HG03025 (cell line): ENCODE measurements around the gene PRKAG1.

Experiments used
- ATAC-seq: cut with Tn5 transposase; IDR thresholded peaks from one replicate; pipeline ENCODE4 v1.9.1; 2021; ENCODE audit warnings: mild to moderate bottlenecking, moderate library complexity; ENCODE audit not compliant: unreplicated experiment, low FRiP score

Gene PRKAG1

DNA sequence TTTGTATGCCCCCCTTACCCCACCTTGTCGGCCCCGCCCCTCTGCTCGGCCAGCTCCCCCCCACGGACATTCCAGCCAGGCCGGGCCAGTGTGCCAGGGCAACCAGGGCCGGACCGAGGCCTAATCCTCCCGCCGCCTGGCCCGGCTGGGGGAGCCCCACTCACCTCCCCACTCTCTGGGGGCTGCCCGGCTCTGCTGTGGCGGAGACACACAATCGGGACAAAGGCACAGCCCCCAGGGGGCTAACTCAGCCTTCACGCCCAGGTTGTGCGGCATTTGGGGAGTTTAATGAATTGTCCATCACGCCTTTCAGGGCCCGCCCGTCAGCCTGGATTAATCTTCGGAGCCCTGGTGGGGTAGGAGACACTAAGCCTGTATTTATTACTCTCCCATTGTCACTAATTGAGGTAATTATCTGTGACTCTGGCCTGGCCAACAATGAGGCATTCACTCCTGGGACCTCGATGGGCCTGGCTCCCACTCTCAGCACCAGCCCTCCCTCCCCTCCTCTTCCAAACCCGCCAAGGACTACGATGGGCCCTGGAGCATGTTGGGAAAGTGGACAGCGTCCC, 31.8 kb downstream of the PRKAG1 start:
- no peak for ATAC-seq

DNA sequence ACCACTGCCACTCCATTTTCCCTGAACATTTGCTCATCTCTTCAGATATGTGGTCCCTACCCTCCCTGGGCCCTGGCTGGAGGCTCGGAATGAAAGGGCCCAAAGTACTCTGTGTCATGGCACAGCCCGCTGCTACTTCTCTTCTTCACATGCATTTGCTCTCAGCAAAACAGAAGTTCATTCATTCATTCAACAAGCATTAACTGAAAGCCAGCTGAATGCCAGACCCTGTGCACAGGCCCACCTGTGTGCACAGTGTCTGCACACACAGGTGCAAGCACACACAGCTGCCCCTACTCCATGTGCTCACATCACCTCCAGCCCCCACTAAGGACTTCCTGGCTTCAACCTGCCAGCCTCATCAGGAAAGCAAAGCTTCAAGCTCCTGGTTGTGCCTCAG, 32.7 kb downstream of the PRKAG1 start:
- ATAC-seq: no peak

DNA sequence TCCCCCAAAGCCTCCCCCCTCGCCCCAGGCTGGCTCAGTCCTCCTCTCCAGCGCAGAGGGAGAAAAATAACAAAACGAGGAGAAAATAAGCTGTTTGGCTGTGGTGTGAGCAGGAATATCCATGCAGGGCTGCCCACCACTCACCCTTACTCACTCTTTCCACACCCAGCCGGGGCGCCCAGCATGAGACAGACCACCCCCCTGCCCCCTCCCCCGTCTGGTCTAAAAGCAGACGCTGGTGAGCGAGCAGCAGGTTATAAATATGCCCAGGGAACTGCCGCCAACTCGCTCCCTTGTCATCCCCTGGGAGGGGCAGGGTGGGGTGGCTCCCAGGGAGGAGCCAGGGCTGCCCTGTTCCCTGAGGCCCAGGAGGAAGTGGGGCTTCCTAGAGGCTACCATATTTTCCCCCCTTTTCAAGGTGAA, 33.1 kb downstream of the PRKAG1 start:
- no peak for ATAC-seq

DNA sequence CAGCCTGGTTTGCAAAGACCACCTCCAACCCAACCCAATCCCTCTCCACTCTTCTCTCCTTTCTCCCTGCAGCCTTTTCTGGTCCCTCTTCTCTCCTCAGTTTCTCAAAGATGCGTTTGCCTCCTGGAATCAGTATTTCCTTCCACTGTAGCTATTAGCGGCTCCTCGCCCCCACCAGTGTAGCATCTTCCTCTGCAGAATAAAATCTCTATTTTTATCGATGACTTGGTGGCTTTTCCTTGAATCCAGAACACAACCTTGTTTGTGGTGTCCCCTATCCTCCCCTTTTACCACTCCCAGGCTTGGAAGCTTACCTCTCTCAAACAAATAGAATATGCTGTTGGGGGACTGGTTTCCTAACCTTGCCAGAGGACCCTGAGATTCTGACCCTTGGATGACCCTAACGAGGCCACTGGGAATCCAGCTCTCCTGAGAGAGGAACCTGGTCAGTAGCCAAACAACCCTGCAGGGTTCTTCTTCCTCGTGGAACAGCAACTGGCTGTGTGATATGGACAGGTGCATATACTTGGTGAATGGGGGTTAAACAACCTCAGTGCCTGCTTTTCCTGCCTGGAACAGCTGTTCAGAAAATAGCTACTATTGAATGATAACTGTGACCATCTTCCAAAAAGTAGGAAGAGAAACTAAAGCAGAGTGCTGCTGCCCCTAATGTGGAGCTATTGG, 36.0 kb downstream of the PRKAG1 start:
- ATAC-seq: no peak

- no peak for ATAC-seq
Measured at GRCh38 chr12:48981757-48982157, 36.8 kb downstream of the PRKAG1 start.

- ATAC-seq: no peak
Measured at GRCh38 chr12:48980953-48981756, 37.4 kb downstream of the PRKAG1 start.

- ATAC-seq: no peak
Measured at GRCh38 chr12:48980389-48980952, 38.1 kb downstream of the PRKAG1 start.

DNA sequence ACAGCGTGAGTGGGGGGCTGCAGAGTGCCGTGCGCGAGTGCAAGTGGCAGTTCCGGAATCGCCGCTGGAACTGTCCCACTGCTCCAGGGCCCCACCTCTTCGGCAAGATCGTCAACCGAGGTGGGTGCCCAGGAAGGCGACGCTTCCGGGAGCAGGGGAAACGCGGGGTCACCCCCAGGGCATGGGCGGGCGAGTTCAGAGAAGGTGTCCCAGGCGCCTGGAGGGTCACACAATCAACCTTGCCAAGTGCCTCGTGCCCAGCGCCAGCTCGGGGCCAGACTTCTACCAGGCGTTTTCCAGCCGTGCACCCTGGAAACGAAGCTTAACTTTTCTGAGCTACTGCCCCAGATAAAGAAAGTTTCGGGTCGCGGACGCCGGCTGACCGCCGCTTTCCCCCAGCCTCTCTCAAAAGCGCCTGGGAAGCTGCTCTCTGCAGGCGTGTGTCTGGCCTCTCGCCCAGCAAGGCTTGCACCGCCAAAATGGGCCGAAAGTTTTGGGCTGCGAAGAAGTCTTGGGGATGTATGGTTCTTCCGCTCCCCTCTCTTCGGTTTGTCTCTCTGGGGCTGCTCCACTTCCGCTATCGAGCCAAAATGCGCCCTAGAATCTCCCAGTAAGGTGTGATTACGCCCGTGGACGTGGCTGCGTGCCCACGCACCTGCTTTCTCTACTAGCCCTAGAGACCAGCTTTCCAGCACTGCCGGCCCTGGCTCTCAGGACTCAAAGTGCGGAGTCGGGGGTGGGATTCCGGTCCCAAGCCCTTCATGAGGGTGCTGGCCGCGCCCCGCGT, 38.8 kb downstream of the PRKAG1 start:
- no peak for ATAC-seq

DNA sequence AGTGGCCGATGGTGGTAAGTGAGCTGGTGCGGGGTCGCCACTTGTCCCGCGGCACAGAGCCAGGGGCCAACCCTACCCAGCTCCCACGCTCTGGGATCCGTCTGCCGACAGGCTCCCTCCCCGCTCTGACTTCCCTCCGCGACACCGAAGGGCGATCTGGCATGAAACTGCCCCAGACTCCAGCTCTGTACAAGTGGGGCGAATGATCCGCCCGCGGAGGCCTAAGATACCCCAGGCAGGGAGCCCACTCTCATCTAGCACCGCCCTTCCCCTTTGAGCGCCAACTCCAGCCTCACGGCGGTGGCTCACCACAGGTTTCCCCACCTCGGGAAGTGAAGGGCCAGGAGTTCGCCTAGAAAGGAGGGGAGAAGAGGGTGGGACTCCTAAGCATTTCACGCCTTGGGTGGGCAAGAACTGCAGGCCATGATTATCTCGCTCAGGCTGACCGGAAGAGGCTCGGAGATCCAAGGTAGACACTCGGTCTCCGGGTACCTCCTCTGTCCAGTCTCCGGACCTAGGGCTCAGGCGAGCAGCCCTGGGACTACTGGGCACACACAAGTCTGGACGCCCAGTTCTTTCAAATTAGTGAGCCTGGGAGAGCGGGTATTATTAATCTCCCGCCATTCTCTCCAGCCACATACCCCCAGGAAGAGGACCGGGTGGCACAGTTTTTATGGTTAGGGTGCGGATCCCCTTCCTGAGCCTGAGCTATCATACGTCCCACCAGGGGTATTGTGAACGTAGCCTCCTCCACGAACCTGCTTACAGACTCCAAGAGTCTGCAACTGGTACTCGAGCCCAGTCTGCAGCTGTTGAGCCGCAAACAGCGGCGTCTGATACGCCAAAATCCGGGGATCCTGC, 39.6 kb downstream of the PRKAG1 start:
- ATAC-seq: no peak

GRCh38 chr12:48978291-48978740, 40.3 kb downstream of the PRKAG1 start, which contains the start of gene WNT1:
Gene WNT1 (plus strand): TSS chr12:48978322. CDS start chr12:48978651, 329 bp downstream.
- no peak for ATAC-seq

DNA sequence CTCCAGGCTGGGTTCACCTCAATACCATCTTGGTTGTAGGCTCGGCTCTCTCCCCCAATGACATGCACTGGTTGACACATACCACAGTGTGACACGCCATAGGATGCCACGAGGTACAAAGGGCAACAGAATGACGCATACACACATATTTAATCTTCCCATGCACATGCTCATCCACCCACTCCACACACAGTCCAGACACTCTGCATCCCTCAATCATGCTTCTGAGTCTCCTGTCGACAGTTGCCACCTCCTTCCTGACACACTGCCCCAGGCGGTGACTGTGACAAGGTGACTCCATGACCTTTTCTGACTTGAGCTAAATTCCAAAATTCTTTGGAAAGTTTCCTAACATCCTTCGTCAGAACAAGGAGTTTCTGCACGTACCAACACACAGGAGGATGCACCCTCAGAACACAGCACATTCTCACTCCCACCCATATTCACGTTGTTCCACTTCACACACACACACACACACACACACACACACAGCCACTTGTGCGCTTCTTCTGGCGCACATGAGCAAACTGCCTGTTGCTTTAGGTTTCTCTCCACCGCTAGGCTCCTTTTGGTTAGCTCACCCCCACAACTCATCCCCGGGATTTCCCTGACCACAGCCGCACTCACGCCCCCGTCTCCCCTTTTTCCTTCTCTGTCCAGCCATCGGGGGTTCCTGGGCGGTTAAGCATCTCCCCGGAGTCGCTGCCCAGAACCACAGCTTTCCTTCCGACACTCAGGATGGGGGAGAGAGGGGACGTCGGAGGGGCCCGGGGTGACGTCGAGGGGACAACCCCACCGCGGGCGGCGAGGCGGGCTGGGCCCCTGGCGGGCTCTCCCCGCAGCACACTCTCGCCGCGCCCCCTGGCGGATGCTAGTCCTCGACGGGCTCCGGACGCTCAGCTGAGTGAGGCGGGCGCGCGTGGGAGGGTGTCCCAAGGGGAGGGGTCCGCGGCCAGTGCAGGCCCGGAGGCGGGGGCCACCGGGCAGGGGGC, 41.0 kb downstream of the PRKAG1 start:
- ATAC-seq: no peak

- ATAC-seq: no peak
Measured at GRCh38 chr12:48973941-48974673, 44.5 kb downstream of the PRKAG1 start.

DNA sequence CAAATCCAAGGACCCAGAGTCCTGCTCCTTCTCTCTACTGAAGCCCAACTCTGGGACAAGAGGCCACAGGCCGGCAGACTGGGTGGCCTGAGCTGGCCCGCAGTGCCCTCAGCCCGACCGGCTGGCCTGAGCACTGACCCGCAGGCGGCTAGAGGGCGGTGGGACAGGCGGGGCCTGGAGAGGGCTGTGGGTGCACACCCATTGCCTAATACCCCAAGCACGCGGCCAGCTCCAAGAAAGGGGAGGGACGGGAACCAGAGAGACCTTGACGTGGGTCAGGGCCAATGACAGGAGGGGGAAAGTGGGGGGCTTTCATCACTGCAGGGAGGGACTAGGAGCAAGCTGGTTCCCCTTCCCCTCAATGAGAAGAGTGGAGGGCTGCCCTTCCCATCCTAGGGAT, 45.0 kb downstream of the PRKAG1 start:
- no peak for ATAC-seq

- no peak for ATAC-seq
Measured at GRCh38 chr12:48972952-48973483, 45.6 kb downstream of the PRKAG1 start.

- no peak for ATAC-seq
Measured at GRCh38 chr12:48972213-48972951, 46.2 kb downstream of the PRKAG1 start.

DNA sequence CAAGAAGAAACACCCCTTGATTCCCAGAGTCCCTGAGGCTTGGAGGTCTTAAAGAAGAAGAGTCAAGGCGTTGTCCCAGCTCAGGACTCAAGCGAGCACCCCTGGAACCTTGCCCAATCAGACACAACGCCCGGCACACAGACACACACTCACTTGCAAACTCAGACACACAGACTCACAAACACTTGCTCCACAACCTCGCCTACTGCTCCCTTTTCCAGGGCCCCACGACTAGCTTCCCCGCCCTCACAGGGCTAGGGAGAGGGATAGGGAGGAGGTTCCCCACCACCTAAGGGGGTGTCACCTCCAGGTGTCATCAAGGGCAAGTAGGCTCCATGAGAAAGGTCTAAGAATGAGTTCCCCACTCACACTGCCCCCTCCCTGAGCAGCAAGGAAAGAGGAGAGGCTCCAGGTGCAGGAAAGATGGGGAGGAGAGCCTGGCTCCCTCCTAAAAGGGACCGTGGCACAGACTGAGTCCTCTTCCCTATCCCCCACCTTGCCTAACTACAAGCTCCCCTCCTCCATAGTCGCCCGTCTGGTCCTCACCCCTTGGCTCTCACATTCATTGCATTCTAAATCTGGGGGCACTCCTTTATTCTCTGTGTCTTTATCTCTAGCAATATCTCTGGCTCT, 47.8 kb downstream of the PRKAG1 start:
- no peak for ATAC-seq
